Upper lobe of left lung (tissue), 6 donors: Measurements from ENCODE around the gene DLG2. TPM values are rescaled to one million over a fixed set of nuclear protein-coding genes. Genes with fewer than 3 reads are reported as not detected.

Source experiments
- ATAC-seq, 2 donors: fragments of 200-7000 bp; cut with Tn5 transposase; one replicate each; pipeline ENCODE4 v1.9.1; 2022; ENCODE audit warnings: mild to moderate bottlenecking in 2 of 2, moderate library complexity in 2 of 2; ENCODE audit not compliant: low FRiP score in 2 of 2
- DNase-seq, 2 donors: peaks; one replicate each; pipeline ENCODE4 v3.0.0-alpha.2; 2019 to 2020
- H3K27ac ChIP-seq, 4 donors: fragments of 200-600 bp; sonication (generic); one replicate each; pipeline ENCODE4 v1.5.1; 2016 to 2019
- H3K27me3 ChIP-seq, 4 donors: fragments of 200-600 bp; sonication (generic); one replicate each; pipeline ENCODE4 v1.5.1; 2017 to 2019
- H3K36me3 ChIP-seq, 4 donors: fragments of 200-600 bp; sonication (generic); one replicate each; pipeline ENCODE4 v1.5.1; 2016 to 2019
- H3K4me1 ChIP-seq, 4 donors: fragments of 200-600 bp; sonication (generic); one replicate each; pipeline ENCODE4 v1.5.1; 2018 to 2019
- H3K4me3 ChIP-seq, 4 donors: fragments of 200-600 bp; sonication (generic); one replicate each; pipeline ENCODE4 v1.5.1; 2017 to 2019; ENCODE audit warnings: mild to moderate bottlenecking in 2 of 4, moderate library complexity in 1 of 4
- H3K9me3 ChIP-seq, 4 donors: fragments of 200-600 bp; sonication (generic); one replicate each; pipeline ENCODE4 v1.5.1; 2018 to 2019
- CTCF ChIP-seq, 6 experiments: fragments of 450-650 bp in 4 of 6; fragments of 200-600 bp in 2 of 6; sonication (generic) in 2 of 6; IDR thresholded peaks; one replicate each; pipeline ENCODE4 v1.5.1; 2016 to 2019; ENCODE audit warnings: antibody characterized with exemption in 6 of 6
- EP300 ChIP-seq, 4 donors: sonication (generic); formaldehyde crosslinking; IDR thresholded peaks; one replicate each; pipeline ENCODE4 v1.5.1; 2017; ENCODE audit warnings: antibody characterized with exemption in 4 of 4, control low read depth in 2 of 4
- POLR2A ChIP-seq, 4 donors: fragments of 450-650 bp; IDR thresholded peaks; one replicate each; pipeline ENCODE4 v1.5.1; 2016 to 2017; ENCODE audit warnings: antibody characterized with exemption in 4 of 4, mild to moderate bottlenecking in 2 of 4
- POLR2AphosphoS5 ChIP-seq, 2 donors: sonication (generic); formaldehyde crosslinking; IDR thresholded peaks; one replicate each; pipeline ENCODE4 v1.5.1; 2017; ENCODE audit warnings: antibody characterized with exemption in 2 of 2
- WGBS, 2 donors: methylation state at CpG; one replicate each; pipeline ENCODE4 v1.1.5; 2017 to 2018; 5-methylcytosine and 5-hydroxymethylcytosine counted together
- total RNA-seq, 6 donors: library from RNA; depleted of rRNA in 4 of 6; stranded (reverse); fragments of >200 nt in 4 of 6; gene quantifications; one replicate each; pipeline versions ENCODE4 v1.1.0 to v1.2.1, GENCODE V29; 2016 to 2021
- donor health status: DM: no; HTN: no; CAD: no; lungs with moderate emphysema.
- donor health status: DM: no; HTN: yes; CAD: no; lungs with severe emphysema.

DLG2 gene
- total RNA-seq, 6 donors from 2014 or later: 3.4 to 37.7 (median 9.1) TPM

GRCh38 chr11:85076535-85077330 lies 550.4 kb downstream of the DLG2 start:
- DNase-seq: no peak
- Histone ChIP-seq H3K27me3 (no peaks in the 10 kb centered on the region), H3K36me3 (no peaks in the 10 kb centered on the region), H3K9me3 (no peaks in the 10 kb centered on the region), H3K4me3 (no peak overlapping the region), H3K4me1 (no peaks in the 10 kb centered on the region), H3K27ac (no peak overlapping the region)
- TF ChIP-seq CTCF (IDR thresholded peaks at IDR 0.05): no peak
- 46 to 78% methylated on average over 3 of the region's 3 CpGs for WGBS, 2 donors
- ATAC-seq: no peak

GRCh38 chr11:85062659-85063058 lies 564.5 kb downstream of the DLG2 start:
- Histone ChIP-seq H3K9me3 (no peaks in the 10 kb centered on the region), H3K4me1 (no peaks in the 10 kb centered on the region), H3K4me3 (no peak overlapping the region), H3K36me3 (no peaks in the 10 kb centered on the region), H3K27ac (no peak overlapping the region), H3K27me3 (no peaks in the 10 kb centered on the region)
- 76 to 94% methylated on average over 1 of the region's 1 CpG for WGBS, 2 donors
- no peak for ATAC-seq
- no peak for DNase-seq
- TF ChIP-seq POLR2A (IDR thresholded peaks at IDR 0.05) (no peak), POLR2AphosphoS5 (IDR thresholded peaks at IDR 0.05) (no peak), EP300 (IDR thresholded peaks at IDR 0.05) (no peak), CTCF (IDR thresholded peaks at IDR 0.05) (no peak)

DNA sequence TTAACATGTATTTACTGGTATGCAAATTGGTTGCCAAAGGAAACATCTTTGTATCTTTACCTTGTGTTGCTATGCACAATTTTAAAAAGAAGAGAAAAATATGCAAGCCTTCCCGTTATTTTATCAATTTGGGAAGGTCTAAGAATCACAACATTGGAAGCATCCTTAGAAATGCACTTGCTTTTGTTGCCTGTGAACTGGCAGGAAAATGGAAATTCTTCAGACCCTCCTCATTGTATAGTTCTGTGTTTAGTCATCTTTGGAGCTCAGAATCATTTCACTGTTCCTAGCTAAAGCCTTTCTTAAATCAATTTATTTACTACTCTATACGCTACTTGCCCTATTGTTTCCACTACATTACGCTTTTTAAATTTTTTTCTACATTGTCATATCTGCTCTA lies 574.5 kb downstream of the DLG2 start:
- H3K4me3 ChIP-seq: no peak overlapping the region
- no peak overlapping the region for H3K27ac ChIP-seq
- no peaks in the 10 kb centered on the region for H3K9me3 ChIP-seq
- no peaks in the 10 kb centered on the region for H3K27me3 ChIP-seq
- no peaks in the 10 kb centered on the region for H3K4me1 ChIP-seq
- ATAC-seq (no peak), DNase-seq (no peak)
- TF ChIP-seq EP300 (IDR thresholded peaks at IDR 0.05) (no peak), CTCF (IDR thresholded peaks at IDR 0.05) (no peak), POLR2AphosphoS5 (IDR thresholded peaks at IDR 0.05) (no peak), POLR2A (IDR thresholded peaks at IDR 0.05) (no peak)
- H3K36me3 ChIP-seq: no peaks in the 10 kb centered on the region
- 90 to 94% methylated on average over 3 of the region's 3 CpGs for WGBS, 2 donors

DNA sequence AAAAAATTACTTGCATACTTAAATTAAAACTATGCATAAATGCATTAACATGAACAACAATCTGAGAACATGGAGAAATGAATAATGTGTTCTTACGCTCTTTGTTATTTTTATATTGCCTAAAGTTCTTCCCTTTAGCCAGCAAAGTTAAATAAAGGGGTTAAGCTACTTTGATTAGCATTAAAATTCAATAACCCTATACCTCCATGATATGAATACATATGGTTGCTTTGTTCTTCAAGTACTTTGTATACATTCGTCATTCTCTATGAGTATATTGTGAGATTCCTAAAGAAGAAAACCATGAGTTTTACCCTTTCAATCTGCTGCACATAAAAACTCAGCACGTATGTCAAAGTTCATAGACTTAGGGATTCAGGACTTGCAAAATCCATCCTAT lies 578.3 kb downstream of the DLG2 start:
- Histone ChIP-seq H3K27ac (no peak overlapping the region), H3K4me3 (no peak overlapping the region), H3K27me3 (no peaks in the 10 kb centered on the region), H3K36me3 (no peaks in the 10 kb centered on the region), H3K4me1 (no peaks in the 10 kb centered on the region), H3K9me3 (no peaks in the 10 kb centered on the region)
- DNase-seq: no peak
- TF ChIP-seq CTCF (IDR thresholded peaks at IDR 0.05): no peak
- TF ChIP-seq POLR2AphosphoS5 (IDR thresholded peaks at IDR 0.05): no peak
- no peak for TF ChIP-seq POLR2A (IDR thresholded peaks at IDR 0.05)
- no peak for TF ChIP-seq EP300 (IDR thresholded peaks at IDR 0.05)
- WGBS, 2 donors: 90 to 93% methylated on average over 3 of the region's 3 CpGs
- no peak for ATAC-seq

DNA sequence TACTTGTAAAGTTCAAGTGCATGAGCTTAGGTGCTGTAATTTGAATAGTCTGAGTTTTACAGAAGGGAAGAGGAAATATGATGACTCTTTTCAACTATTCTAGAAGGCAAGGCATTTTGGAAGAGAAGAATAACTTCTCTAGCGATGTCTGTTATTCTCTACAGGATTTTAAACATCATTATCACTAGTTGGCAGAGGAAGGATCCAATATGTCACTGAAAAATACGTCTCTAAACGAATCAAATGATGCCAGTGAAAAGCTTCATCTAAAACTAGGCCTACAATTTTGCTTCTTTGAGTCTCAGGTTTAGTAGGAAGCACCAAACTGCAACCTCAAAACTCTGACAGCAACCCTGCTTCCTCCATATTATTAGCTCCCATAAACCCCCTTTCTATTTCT lies 581.4 kb downstream of the DLG2 start:
- no peak for ATAC-seq
- H3K36me3 ChIP-seq: no peaks in the 10 kb centered on the region
- no peaks in the 10 kb centered on the region for H3K4me1 ChIP-seq
- 78 to 83% methylated on average over 3 of the region's 3 CpGs for WGBS, 2 donors
- H3K27me3 ChIP-seq: no peaks in the 10 kb centered on the region
- TF ChIP-seq EP300 (IDR thresholded peaks at IDR 0.05): no peak
- no peak for TF ChIP-seq POLR2A (IDR thresholded peaks at IDR 0.05)
- no peak for TF ChIP-seq POLR2AphosphoS5 (IDR thresholded peaks at IDR 0.05)
- TF ChIP-seq CTCF (IDR thresholded peaks at IDR 0.05): no peak
- no peaks in the 10 kb centered on the region for H3K9me3 ChIP-seq
- no peak for DNase-seq
- H3K4me3 ChIP-seq: no peak overlapping the region
- no peak overlapping the region for H3K27ac ChIP-seq
